DOHH2 (cell line): ENCODE data around the gene DOK6.

ENCODE experiments used
- EZH2phosphoT487 ChIP-seq: fragments of 200-600 bp; sonication (generic); IDR thresholded peaks from 2 replicates; pipeline ENCODE4 v1.6.1; 2017; ENCODE audit warnings: borderline replicate concordance, mild to moderate bottlenecking, antibody characterized with exemption, low read length, moderate library complexity, mixed read lengths
- TF ChIP-seq, protein P1 (sequence below): fragments of 200-600 bp; sonication (generic); IDR thresholded peaks from one replicate; pipeline ENCODE4 v1.5.1; 2014; ENCODE audit warnings: antibody characterized with exemption, mild to moderate bottlenecking, low read depth, low read length; ENCODE audit not compliant: poor library complexity, severe bottlenecking

DNA sequence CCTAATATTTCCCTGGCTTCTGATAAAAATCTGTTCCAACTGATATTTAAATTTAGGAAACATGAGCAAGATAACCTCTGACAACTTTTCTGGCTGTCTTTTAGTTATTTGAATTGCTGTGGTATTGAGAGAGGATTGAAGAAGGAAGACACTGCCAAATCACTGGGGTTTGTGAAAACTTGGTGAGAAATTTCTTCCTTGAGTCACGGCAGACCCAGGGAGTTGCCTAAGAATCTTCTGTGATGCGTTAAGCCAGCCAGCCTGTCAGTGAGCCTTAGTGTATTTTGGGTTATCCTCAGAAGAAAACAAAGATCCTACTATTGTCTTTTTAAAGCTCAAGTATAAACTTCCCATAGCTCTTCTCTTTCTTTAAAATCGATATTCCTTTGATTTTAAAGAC is 17.5 kb upstream of the DOK6 start:
- TF ChIP-seq, protein P1, sequence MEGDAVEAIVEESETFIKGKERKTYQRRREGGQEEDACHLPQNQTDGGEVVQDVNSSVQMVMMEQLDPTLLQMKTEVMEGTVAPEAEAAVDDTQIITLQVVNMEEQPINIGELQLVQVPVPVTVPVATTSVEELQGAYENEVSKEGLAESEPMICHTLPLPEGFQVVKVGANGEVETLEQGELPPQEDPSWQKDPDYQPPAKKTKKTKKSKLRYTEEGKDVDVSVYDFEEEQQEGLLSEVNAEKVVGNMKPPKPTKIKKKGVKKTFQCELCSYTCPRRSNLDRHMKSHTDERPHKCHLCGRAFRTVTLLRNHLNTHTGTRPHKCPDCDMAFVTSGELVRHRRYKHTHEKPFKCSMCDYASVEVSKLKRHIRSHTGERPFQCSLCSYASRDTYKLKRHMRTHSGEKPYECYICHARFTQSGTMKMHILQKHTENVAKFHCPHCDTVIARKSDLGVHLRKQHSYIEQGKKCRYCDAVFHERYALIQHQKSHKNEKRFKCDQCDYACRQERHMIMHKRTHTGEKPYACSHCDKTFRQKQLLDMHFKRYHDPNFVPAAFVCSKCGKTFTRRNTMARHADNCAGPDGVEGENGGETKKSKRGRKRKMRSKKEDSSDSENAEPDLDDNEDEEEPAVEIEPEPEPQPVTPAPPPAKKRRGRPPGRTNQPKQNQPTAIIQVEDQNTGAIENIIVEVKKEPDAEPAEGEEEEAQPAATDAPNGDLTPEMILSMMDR = no peak
- TF ChIP-seq EZH2phosphoT487 = no peak
